ENCODE data around the gene TRIM54. TPM values are rescaled to one million over a fixed set of nuclear protein-coding genes. Genes with fewer than 3 reads are reported as not detected.
A peak's percentile ranks its signal among the peaks of the same experiment; 100 is the strongest.

The TRIM54 gene
- total and polyA plus RNA-seq, 12 donors, result 1.2 to 47.1 (median 13.9) TPM

GRCh38 chr2:27278010-27278409 lies 4.2 kb upstream of the TRIM54 start:
- DNase-seq, result no peak
- Histone ChIP-seq H3K36me3 (replicated peaks in 1 of 2) (no peaks in the 10 kb centered on the region), H3K27ac (no peak overlapping the region), H3K9me3 (replicated peaks in 1 of 3) (no peaks in the 10 kb centered on the region), H3K4me1 (replicated peaks in 1 of 2) (peaks cover 15 to 40% of the 10 kb centered on the region in 2 donors), H3K4me3 (no peak overlapping the region), H3K27me3 (no peaks in the 10 kb centered on the region)
- 45 to 83% (median 56%) methylated on average over 1 of the region's 1 CpG for WGBS, 4 donors
- intact Hi-C loops (cut with DNase I), result loop anchor here (10.0 kb wide), 1 partner anchor 183 kb away; no protein-coding TSS in a partner anchor
- TF ChIP-seq POLR2A (IDR thresholded peaks at IDR 0.05), result no peak
- no peak for TF ChIP-seq CTCF (IDR thresholded peaks at IDR 0.05)

- 68 to 83% (median 69%) methylated on average over 3 of the region's 3 CpGs for WGBS, 4 donors
- no peak for TF ChIP-seq CTCF (IDR thresholded peaks at IDR 0.05)
- no peak for TF ChIP-seq POLR2A (IDR thresholded peaks at IDR 0.05)
- H3K4me1 ChIP-seq (replicated peaks in 1 of 2), result peaks cover 18 to 34% of the 10 kb centered on the region in 2 donors
- H3K9me3 ChIP-seq (replicated peaks in 1 of 3), result no peaks in the 10 kb centered on the region
- no peak for DNase-seq
- intact Hi-C loops (cut with DNase I), result no loop called here
- H3K4me3 ChIP-seq, result no peak overlapping the region
- H3K27me3 ChIP-seq, result no peaks in the 10 kb centered on the region
- H3K36me3 ChIP-seq (replicated peaks in 1 of 2), result no peaks in the 10 kb centered on the region
- H3K27ac ChIP-seq, result no peak overlapping the region
These were observed 1.4 kb upstream of the TRIM54 start for GRCh38 chr2:27280826-27281225.

- Histone ChIP-seq H3K27ac (peak overlapping the region in 4 of 5 donors; percentile 48 to 82 (median 66)), H3K4me3 (no peak overlapping the region), H3K36me3 (replicated peaks in 1 of 2) (no peaks in the 10 kb centered on the region), H3K4me1 (replicated peaks in 1 of 2) (peaks cover 18 to 34% of the 10 kb centered on the region in 2 donors), H3K27me3 (no peaks in the 10 kb centered on the region), H3K9me3 (replicated peaks in 1 of 3) (no peaks in the 10 kb centered on the region)
- no peak for DNase-seq
- 67 to 81% (median 77%) methylated on average over 3 of the region's 3 CpGs for WGBS, 4 donors
- TF ChIP-seq CTCF (IDR thresholded peaks at IDR 0.05) (no peak), POLR2A (IDR thresholded peaks at IDR 0.05) (no peak)
- intact Hi-C loops (cut with DNase I), result no loop called here
These were observed 787 bp upstream of the TRIM54 start for GRCh38 chr2:27281442-27281841.

- no peaks in the 10 kb centered on the region for H3K27me3 ChIP-seq
- H3K27ac ChIP-seq, result peak overlapping the region in 3 of 5 donors; percentile 60 to 82 (median 71)
- peaks cover 18 to 34% of the 10 kb centered on the region in 2 donors for H3K4me1 ChIP-seq (replicated peaks in 1 of 2)
- H3K9me3 ChIP-seq (replicated peaks in 1 of 3), result no peaks in the 10 kb centered on the region
- 40 to 47% (median 43%) methylated on average over 4 to 5 of the region's 5 CpGs for WGBS, 4 donors
- H3K4me3 ChIP-seq, result peak overlapping the region in 1 of 4 donors; percentile 10
- intact Hi-C loops (cut with DNase I), result no loop called here
- no peaks in the 10 kb centered on the region for H3K36me3 ChIP-seq (replicated peaks in 1 of 2)
- TF ChIP-seq POLR2A (IDR thresholded peaks at IDR 0.05) (no peak), CTCF (IDR thresholded peaks at IDR 0.05) (no peak)
- peak in 3 of 7 donors; percentile 45 to 60 (median 59) for DNase-seq
These were observed 663 bp downstream of the TRIM54 start for GRCh38 chr2:27282892-27283291.

Data from adrenal gland (tissue), 12 donors.